ENCODE measurements around the gene IL4R.
A peak's percentile ranks its signal among the peaks of the same experiment; 100 is the strongest.

DNA sequence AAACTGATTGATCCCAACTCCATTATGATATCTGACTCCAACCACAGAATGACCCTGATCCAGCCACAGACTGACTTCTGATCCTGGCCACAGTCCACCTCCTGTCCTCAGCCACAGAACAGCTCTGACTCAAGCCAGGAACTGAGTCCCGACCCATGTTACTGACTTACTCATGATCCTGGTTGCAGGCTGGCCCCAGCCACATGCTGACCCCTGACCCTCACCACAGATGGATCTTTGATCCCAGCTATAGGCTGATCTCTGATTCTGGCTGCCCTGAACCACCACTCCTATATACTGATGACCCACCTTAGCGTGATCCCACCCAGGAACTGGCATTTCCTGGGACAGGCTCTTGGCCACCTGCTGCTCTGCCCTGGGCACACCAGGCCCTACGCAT, 56.0 kb downstream of the IL4R start:
- TF ChIP-seq EZH2 (conservative IDR thresholded peaks at IDR 0.05; ENCODE audit: low read depth, low read length), result no peak
- no peak for TF ChIP-seq TEAD2 (CRISPR knock-in tag; IDR thresholded peaks at IDR 0.05)
- TF ChIP-seq, protein P1, sequence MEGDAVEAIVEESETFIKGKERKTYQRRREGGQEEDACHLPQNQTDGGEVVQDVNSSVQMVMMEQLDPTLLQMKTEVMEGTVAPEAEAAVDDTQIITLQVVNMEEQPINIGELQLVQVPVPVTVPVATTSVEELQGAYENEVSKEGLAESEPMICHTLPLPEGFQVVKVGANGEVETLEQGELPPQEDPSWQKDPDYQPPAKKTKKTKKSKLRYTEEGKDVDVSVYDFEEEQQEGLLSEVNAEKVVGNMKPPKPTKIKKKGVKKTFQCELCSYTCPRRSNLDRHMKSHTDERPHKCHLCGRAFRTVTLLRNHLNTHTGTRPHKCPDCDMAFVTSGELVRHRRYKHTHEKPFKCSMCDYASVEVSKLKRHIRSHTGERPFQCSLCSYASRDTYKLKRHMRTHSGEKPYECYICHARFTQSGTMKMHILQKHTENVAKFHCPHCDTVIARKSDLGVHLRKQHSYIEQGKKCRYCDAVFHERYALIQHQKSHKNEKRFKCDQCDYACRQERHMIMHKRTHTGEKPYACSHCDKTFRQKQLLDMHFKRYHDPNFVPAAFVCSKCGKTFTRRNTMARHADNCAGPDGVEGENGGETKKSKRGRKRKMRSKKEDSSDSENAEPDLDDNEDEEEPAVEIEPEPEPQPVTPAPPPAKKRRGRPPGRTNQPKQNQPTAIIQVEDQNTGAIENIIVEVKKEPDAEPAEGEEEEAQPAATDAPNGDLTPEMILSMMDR (CRISPR knock-in tag; IDR thresholded peaks at IDR 0.05), result 0 out of 2 replicates have a peak, but pooled peaks have one; percentile 4
- TF ChIP-seq SMC3 (IDR thresholded peaks at IDR 0.05; ENCODE audit: low read length), result no peak
- no peak for TF ChIP-seq ZSCAN21 (CRISPR knock-in tag; IDR thresholded peaks at IDR 0.05; ENCODE audit: borderline replicate concordance)
- no peak for TF ChIP-seq NFIC (IDR thresholded peaks at IDR 0.05; ENCODE audit: low read length)
- TF ChIP-seq, protein P2, sequence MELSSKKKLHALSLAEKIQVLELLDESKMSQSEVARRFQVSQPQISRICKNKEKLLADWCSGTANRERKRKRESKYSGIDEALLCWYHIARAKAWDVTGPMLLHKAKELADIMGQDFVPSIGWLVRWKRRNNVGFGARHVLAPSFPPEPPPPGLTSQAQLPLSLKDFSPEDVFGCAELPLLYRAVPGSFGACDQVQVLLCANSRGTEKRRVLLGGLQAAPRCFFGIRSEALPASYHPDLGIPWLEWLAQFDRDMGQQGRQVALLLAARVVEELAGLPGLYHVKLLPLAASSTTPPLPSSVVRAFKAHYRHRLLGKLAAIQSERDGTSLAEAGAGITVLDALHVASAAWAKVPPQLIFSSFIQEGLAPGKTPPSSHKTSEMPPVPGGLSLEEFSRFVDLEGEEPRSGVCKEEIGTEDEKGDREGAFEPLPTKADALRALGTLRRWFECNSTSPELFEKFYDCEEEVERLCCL (CRISPR knock-in tag; IDR thresholded peaks at IDR 0.05; ENCODE audit: borderline replicate concordance), result no peak
- TF ChIP-seq, protein P3, sequence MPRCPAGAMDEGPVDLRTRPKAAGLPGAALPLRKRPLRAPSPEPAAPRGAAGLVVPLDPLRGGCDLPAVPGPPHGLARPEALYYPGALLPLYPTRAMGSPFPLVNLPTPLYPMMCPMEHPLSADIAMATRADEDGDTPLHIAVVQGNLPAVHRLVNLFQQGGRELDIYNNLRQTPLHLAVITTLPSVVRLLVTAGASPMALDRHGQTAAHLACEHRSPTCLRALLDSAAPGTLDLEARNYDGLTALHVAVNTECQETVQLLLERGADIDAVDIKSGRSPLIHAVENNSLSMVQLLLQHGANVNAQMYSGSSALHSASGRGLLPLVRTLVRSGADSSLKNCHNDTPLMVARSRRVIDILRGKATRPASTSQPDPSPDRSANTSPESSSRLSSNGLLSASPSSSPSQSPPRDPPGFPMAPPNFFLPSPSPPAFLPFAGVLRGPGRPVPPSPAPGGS (CRISPR knock-in tag; IDR thresholded peaks at IDR 0.05), result no peak
- no peak for TF ChIP-seq TAF1 (CRISPR knock-in tag; IDR thresholded peaks at IDR 0.05)
- TF ChIP-seq IKZF4 (CRISPR knock-in tag; IDR thresholded peaks at IDR 0.05; ENCODE audit: borderline replicate concordance, low read depth, not compliant biosample characterization), result no peak
- no peak for TF ChIP-seq RBM39 (IDR thresholded peaks at IDR 0.05; ENCODE audit: low read depth, low read length, poor library complexity, severe bottlenecking)
- no peak for TF ChIP-seq ZNF3 (CRISPR knock-in tag; IDR thresholded peaks at IDR 0.05)
- TF ChIP-seq, protein P4, sequence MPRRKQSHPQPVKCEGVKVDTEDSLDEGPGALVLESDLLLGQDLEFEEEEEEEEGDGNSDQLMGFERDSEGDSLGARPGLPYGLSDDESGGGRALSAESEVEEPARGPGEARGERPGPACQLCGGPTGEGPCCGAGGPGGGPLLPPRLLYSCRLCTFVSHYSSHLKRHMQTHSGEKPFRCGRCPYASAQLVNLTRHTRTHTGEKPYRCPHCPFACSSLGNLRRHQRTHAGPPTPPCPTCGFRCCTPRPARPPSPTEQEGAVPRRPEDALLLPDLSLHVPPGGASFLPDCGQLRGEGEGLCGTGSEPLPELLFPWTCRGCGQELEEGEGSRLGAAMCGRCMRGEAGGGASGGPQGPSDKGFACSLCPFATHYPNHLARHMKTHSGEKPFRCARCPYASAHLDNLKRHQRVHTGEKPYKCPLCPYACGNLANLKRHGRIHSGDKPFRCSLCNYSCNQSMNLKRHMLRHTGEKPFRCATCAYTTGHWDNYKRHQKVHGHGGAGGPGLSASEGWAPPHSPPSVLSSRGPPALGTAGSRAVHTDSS (CRISPR knock-in tag; conservative IDR thresholded peaks at IDR 0.05), result no peak
- TF ChIP-seq ZNF383 (CRISPR knock-in tag; IDR thresholded peaks at IDR 0.05; ENCODE audit: borderline replicate concordance), result no peak

Data from HepG2 (cell line).